MCF 10A (cell line): ENCODE data around the gene TMEM203. TPM values are rescaled to one million over a fixed set of nuclear protein-coding genes. Genes with fewer than 3 reads are reported as not detected.

Source experiments
- Bru-seq: library from RNA; stranded (reverse); fragments of 400-500 nt; gene quantifications from one replicate; lab custom pipeline; 2021; lab: Mats Ljungman, UMichigan
- BruChase-seq, 2 experiments: library from RNA; stranded (reverse); fragments of 400-500 nt; gene quantifications; one replicate each; lab custom pipeline; 2021; lab: Mats Ljungman, UMichigan
- BruUV-seq: library from RNA; stranded (reverse); fragments of 400-500 nt; replicated peaks from 2 replicates; lab custom pipeline; 2021; lab: Mats Ljungman, UMichigan
- CTCF ChIA-PET: fragments of 300-600 bp; sonication (Branson Sonifier 250); formaldehyde crosslinking; extraction: SDS; loops from one replicate; lab custom pipeline; 2021; ENCODE audit warnings: antibody characterized with exemption, inconsistent platforms; lab: Yijun Ruan, JAX
- POLR2A ChIA-PET: fragments of 300-600, 350-650 bp; sonication (Branson Sonifier 250); formaldehyde crosslinking; extraction: SDS; loops from one replicate; lab custom pipeline; 2020; ENCODE audit warnings: antibody characterized with exemption, inconsistent platforms; lab: Yijun Ruan, JAX
- DNase-seq: peaks from one replicate; pipeline ENCODE4 v3.0.0-alpha.2; 2018; ENCODE audit not compliant: unreplicated experiment
- H3K27ac Mint-ChIP-seq: one replicate; pipeline ENCODE4 v1.8.0; 2022; ENCODE audit warnings: mild to moderate bottlenecking, low read depth, mixed read lengths; ENCODE audit not compliant: unreplicated experiment
- H3K27me3 Mint-ChIP-seq: one replicate; pipeline ENCODE4 v1.8.0; 2022; ENCODE audit warnings: mixed read lengths; ENCODE audit not compliant: insufficient read depth, unreplicated experiment
- H3K36me3 Mint-ChIP-seq: one replicate; pipeline ENCODE4 v1.8.0; 2022; ENCODE audit warnings: mild to moderate bottlenecking, moderate library complexity, mixed read lengths; ENCODE audit not compliant: insufficient read depth, unreplicated experiment
- H3K4me1 Mint-ChIP-seq: one replicate; pipeline ENCODE4 v1.8.0; 2022; ENCODE audit warnings: mixed read lengths; ENCODE audit not compliant: insufficient read depth, unreplicated experiment
- H3K4me3 Mint-ChIP-seq: one replicate; pipeline ENCODE4 v1.8.0; 2022; ENCODE audit warnings: mild to moderate bottlenecking, moderate library complexity, mixed read lengths; ENCODE audit not compliant: unreplicated experiment
- H3K9me3 Mint-ChIP-seq: one replicate; pipeline ENCODE4 v1.8.0; 2022; ENCODE audit warnings: mixed read lengths; ENCODE audit not compliant: unreplicated experiment
- CTCF ChIP-seq: fragments of 200-600 bp; IDR thresholded peaks from one replicate; pipeline ENCODE4 v1.8.0; 2022; ENCODE audit warnings: antibody characterized with exemption, mild to moderate bottlenecking; ENCODE audit not compliant: unreplicated experiment
- intact Hi-C: fragments of 100-400 bp; cut with micrococcal nuclease; formaldehyde crosslinking; loops from 2 replicates; pipeline ENCODE4 v1.14.1; 2022
- long read RNA-seq: library from polyadenylated mRNA; stranded (forward); transcript quantifications from one replicate; pipeline ENCODE4 v2.0.0, GENCODE V29; 2022
- total RNA-seq: library from RNA; stranded (reverse); gene quantifications from 2 replicates; pipeline ENCODE4 v1.2.3, GENCODE V29; 2022

Gene TMEM203
- 31.4 and 35.6 TPM in 2 replicates for total RNA-seq
- percentile 77 among the genes with signal in this experiment for Bru-seq, nascent RNA
- BruChase-seq, experiment 1, labeled RNA remaining after a 6-hour chase, result percentile 94 among the genes with signal in this experiment
- BruChase-seq, experiment 2, labeled RNA remaining after a 2-hour chase, result percentile 96 among the genes with signal in this experiment
- long read RNA-seq, transcript TMEM203-201 (1 exons, 1,557 nt), result major isoform, 113 of 113 reads
- long read RNA-seq, partial matches to known transcripts, result 0 of 113 reads
- long read RNA-seq, other reads (novel, unspliced or antisense), result 0 of 113 reads

- POLR2A ChIA-PET, result interaction anchor here (0.7 to 5.3 kb wide), 13 partner anchors 10 to 119 kb away, joined by 3 to 73 read pairs (median 7); partner anchors contain the start of genes ANAPC2, CYSRT1, MAN1B1 and RNF208
- CTCF ChIA-PET, result interaction anchor here (1.0 to 1.4 kb wide), 4 partner anchors 9 to 55 kb away, joined by 3 to 4 read pairs (median 4); no protein-coding TSS in a partner anchor
- peaks cover 16% of the 10 kb centered on the region for H3K4me1 Mint-ChIP-seq
- TF ChIP-seq CTCF, result no peak
- H3K9me3 Mint-ChIP-seq, result no peaks in the 10 kb centered on the region
- H3K36me3 Mint-ChIP-seq, result peaks cover 47% of the 10 kb centered on the region
- intact Hi-C loops, result no loop called here
- peak; percentile 83 for DNase-seq
- peak within 1 kb of the TSS; percentile 82 for H3K27ac Mint-ChIP-seq
- H3K4me3 Mint-ChIP-seq, result peak within 1 kb of the TSS; percentile 88
- H3K27me3 Mint-ChIP-seq, result no peaks in the 10 kb centered on the region
- no TSS peak for BruUV-seq
Measured at GRCh38 chr9:137205126-137206069, at the start of gene TMEM203, which contains the start of gene NDOR1. TMEM203 (minus strand) TSS chr9:137205648; CDS start chr9:137205414, 234 bp downstream. NDOR1 (plus strand) TSS chr9:137205700; CDS start chr9:137205778, 78 bp downstream.

- no TSS peak for BruUV-seq
- TF ChIP-seq CTCF, result no peak
- peak within 1 kb of the TSS; percentile 77 for H3K27ac Mint-ChIP-seq
- intact Hi-C loops, result no loop called here
- peak within 1 kb of the TSS; percentile 82 for H3K4me3 Mint-ChIP-seq
- POLR2A ChIA-PET, result interaction anchor here (0.7 to 5.6 kb wide), 15 partner anchors 11 to 364 kb away, joined by 3 to 118 read pairs (median 5); partner anchors contain the start of genes EHMT1, MAN1B1, SSNA1 and TOR4A
- H3K27me3 Mint-ChIP-seq, result no peaks in the 10 kb centered on the region
- DNase-seq, result peak; percentile 86
- H3K4me1 Mint-ChIP-seq, result no peaks in the 10 kb centered on the region
- H3K36me3 Mint-ChIP-seq, result peaks cover 38% of the 10 kb centered on the region
- H3K9me3 Mint-ChIP-seq, result no peaks in the 10 kb centered on the region
- CTCF ChIA-PET, result interaction anchor here (0.8 to 2.2 kb wide), 4 partner anchors 11 to 23 kb away, joined by 3 to 11 read pairs (median 6); partner anchors contain the start of gene TOR4A
Measured at GRCh38 chr9:137254624-137255447, 49.4 kb upstream of the TMEM203 start, which contains the start of gene NELFB. NELFB (plus strand) TSS chr9:137255327.

GRCh38 chr9:137253717-137254623 lies 48.5 kb upstream of the TMEM203 start:
- intact Hi-C loops, result no loop called here
- CTCF ChIA-PET, result interaction anchor here (0.6 to 2.2 kb wide), 5 partner anchors 10 to 559 kb away, joined by 3 to 11 read pairs (median 4); no protein-coding TSS in a partner anchor
- BruUV-seq, result no TSS peak
- Mint-ChIP-seq H3K4me3 (peak overlapping the region; percentile 82), H3K27ac (peak overlapping the region; percentile 77), H3K9me3 (no peaks in the 10 kb centered on the region), H3K36me3 (peaks cover 33% of the 10 kb centered on the region), H3K27me3 (no peaks in the 10 kb centered on the region), H3K4me1 (no peaks in the 10 kb centered on the region)
- no peak for DNase-seq
- TF ChIP-seq CTCF, result no peak
- POLR2A ChIA-PET, result interaction anchor here (0.7 to 5.6 kb wide), 12 partner anchors 11 to 365 kb away, joined by 3 to 118 read pairs (median 5); partner anchors contain the start of genes EHMT1, MAN1B1, SSNA1 and TOR4A
